GM23248 (cell line): ENCODE data around the gene GPHN.

Source experiments
- EZH2 ChIP-seq: fragments of 200-600 bp; sonication (generic); IDR thresholded peaks from 2 replicates; pipeline ENCODE4 v1.6.1; 2018; ENCODE audit warnings: antibody characterized with exemption, mild to moderate bottlenecking; ENCODE audit not compliant: insufficient read depth, poor library complexity, severe bottlenecking
- EZH2phosphoT487 ChIP-seq: fragments of 200-600 bp; sonication (generic); IDR thresholded peaks from 2 replicates; pipeline ENCODE4 v1.6.1; 2018; ENCODE audit warnings: antibody characterized with exemption, moderate library complexity, mild to moderate bottlenecking, low read depth; ENCODE audit not compliant: insufficient read depth

- TF ChIP-seq EZH2phosphoT487 (no peak), EZH2 (no peak)
These were observed 60.3 kb downstream of the GPHN start for GRCh38 chr14:66568220-66568619.
